GM12891 (cell line): ENCODE results near the gene HLA-DQB1.
A peak's percentile ranks its signal among the peaks of the same experiment; 100 is the strongest.
"Not testable (repeated sequence)": the region's sequence is repeated elsewhere in the genome, so short reads cannot be mapped to it uniquely, and the experiment has no call there.

Source experiments
- DNase-seq: peaks from one replicate; pipeline ENCODE4 v3.0.0; 2011; ENCODE audit warnings: low spot score; ENCODE audit not compliant: insufficient read length
- FAIRE-seq: peaks from 2 replicates; lab custom pipeline; 2011; peaks lifted over from hg19 to GRCh38; lab: Jason Lieb, UNC
- PAX5 ChIP-seq: IDR thresholded peaks from 2 replicates; pipeline ENCODE4 v1.6.1; 2011; ENCODE audit warnings: low read length, moderate library complexity, mild to moderate bottlenecking; ENCODE audit not compliant: insufficient read depth, severe bottlenecking
- POLR2A ChIP-seq: IDR thresholded peaks from 2 replicates; pipeline ENCODE4 v1.6.1; 2011; ENCODE audit warnings: low read depth, low read length, control low read depth
- POLR2AphosphoS5 ChIP-seq: IDR thresholded peaks from 2 replicates; pipeline ENCODE4 v1.6.1; 2011; ENCODE audit warnings: low read depth, low read length, control low read depth
- POU2F2 ChIP-seq: IDR thresholded peaks from 2 replicates; pipeline ENCODE4 v1.6.1; 2011; ENCODE audit warnings: low read depth, mild to moderate bottlenecking, control low read depth, low read length, moderate library complexity
- SPI1 ChIP-seq: IDR thresholded peaks from 2 replicates; pipeline ENCODE4 v1.6.1; 2011; ENCODE audit warnings: low read depth, low read length, control low read depth
- TAF1 ChIP-seq: IDR thresholded peaks from 2 replicates; pipeline ENCODE4 v1.6.1; 2011; ENCODE audit warnings: low read depth, low read length, control low read depth

HLA-DQB1 gene

DNA sequence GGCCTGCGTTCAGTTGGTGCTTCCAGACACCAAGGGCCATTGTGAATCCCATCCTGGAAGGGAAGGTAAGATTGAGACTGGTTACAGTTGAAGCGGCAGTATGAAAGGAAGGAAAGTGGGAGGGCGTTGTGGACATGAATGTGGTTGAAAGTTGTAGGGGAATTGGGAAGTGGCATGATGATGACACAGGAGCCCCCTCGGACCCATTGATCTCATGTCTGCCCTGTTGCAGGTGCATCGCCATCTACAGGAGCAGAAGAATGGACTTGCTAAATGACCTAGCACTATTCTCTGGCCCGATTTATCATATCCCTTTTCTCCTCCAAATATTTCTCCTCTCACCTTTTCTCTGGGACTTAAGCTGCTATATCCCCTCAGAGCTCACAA lies 23.7 kb downstream of the HLA-DQB1 start:
- TF ChIP-seq POLR2AphosphoS5 (peak; percentile 82; the same call in 1 of the 2 replicates), POU2F2 (no peak), POLR2A (peak; percentile 77)
- DNase-seq (no peak), FAIRE-seq (peak; percentile 20)

DNA sequence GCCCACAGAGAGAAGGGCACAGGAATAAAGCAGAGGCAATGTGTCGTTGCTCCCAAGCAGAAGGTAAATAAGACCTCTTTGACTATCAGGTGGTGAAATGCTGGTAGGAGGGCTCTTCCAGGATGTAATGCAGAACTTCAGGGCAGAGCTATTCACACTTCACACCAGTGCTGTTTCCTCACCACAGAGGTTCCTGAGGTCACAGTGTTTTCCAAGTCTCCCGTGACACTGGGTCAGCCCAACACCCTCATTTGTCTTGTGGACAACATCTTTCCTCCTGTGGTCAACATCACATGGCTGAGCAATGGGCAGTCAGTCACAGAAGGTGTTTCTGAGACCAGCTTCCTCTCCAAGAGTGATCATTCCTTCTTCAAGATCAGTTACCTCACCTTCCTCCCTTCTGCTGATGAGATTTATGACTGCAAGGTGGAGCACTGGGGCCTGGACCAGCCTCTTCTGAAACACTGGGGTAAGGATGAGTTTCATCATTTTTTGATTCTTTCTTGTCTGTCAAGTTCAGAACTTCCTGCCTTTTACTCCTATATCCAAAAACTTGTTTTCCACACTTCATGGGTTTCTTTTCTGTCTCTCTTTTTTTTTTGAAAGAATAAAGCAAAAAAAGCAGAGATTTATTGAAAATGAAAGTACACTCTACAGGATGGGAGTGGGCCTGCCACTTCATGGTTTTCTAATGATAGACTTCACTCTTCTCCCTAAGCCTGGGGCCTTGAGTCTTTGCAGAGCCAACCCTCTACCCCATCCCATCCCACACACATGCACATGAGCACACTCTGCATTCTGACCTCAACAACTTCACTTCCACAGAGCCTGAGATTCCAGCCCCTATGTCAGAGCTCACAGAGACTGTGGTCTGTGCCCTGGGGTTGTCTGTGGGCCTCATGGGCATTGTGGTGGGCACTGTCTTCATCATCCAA lies 24.4 kb downstream of the HLA-DQB1 start:
- peak; percentile 91 for FAIRE-seq
- not testable (repeated sequence) for DNase-seq
- TF ChIP-seq POLR2AphosphoS5 (peak; percentile 57; the same call in 1 of the 2 replicates), POLR2A (peak; percentile 53; the same call in 1 of the 2 replicates), POU2F2 (0 out of 2 replicates have a peak, but pooled peaks have one; percentile 16)

DNA sequence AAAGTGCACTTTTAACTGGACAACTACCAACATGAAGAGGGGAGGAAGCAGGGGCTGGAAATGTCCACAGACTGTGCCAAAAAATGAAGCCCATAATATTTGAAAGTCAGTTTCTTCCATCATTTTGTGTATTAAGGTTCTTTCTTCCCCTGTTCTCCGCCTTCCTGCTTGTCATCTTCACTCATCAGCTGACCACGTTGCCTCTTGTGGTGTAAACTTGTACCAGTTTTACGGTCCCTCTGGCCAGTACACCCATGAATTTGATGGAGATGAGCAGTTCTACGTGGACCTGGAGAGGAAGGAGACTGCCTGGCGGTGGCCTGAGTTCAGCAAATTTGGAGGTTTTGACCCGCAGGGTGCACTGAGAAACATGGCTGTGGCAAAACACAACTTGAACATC lies 25.3 kb downstream of the HLA-DQB1 start:
- TF ChIP-seq POLR2AphosphoS5 (peak; percentile 89), SPI1 (no peak), POLR2A (no peak; the same call in 1 of the 2 replicates), PAX5 (no peak)
- FAIRE-seq (no peak), DNase-seq (no peak)

DNA sequence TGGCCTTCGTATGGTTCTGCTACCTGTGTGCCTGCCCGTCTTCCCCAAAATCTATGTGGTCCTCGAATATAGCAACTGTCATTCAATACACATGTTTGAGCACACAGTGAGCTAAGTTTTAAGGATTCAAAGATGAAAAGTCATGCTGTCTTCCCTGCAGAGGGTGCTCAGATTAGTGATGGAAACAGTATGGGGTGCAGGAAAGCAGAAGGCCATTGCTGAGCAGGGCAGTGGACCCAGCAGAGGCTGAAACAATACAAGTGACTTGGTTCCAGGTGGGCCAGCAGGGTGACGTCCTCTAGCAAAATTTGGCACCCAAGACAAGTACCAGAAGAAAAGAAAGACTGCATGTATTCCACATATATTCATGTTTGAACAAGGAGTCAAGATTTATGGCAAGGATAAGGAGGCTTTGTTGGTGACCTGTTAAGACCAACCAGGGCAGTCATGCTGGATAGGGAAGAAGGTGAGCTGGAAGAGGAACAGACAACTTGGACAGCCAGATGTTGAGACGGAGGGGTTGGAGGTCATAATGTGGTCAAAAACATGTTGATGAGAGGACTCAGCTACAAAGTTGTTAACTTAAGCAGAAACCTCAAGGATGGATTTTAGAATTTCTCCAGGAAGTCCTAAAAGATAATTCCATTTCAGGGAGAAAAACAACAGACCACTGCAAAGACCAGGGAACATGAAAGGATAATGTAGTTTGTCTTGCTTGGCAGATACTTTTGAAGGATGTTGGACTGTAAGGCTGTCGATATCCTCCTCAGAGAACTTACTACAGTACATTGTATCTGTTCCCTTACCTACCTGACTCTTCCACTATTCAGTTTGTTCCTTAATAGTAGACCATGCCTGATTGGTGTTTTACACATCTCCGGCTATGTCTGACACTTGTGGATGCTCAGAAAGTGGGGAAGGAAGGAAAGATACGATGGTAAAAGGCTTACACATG lies 26.7 kb downstream of the HLA-DQB1 start:
- TF ChIP-seq PAX5 (no peak), POLR2AphosphoS5 (peak; percentile 65), POU2F2 (no peak), SPI1 (no peak), TAF1 (no peak), POLR2A (peak; percentile 54)
- peak; percentile 87 for FAIRE-seq

DNA sequence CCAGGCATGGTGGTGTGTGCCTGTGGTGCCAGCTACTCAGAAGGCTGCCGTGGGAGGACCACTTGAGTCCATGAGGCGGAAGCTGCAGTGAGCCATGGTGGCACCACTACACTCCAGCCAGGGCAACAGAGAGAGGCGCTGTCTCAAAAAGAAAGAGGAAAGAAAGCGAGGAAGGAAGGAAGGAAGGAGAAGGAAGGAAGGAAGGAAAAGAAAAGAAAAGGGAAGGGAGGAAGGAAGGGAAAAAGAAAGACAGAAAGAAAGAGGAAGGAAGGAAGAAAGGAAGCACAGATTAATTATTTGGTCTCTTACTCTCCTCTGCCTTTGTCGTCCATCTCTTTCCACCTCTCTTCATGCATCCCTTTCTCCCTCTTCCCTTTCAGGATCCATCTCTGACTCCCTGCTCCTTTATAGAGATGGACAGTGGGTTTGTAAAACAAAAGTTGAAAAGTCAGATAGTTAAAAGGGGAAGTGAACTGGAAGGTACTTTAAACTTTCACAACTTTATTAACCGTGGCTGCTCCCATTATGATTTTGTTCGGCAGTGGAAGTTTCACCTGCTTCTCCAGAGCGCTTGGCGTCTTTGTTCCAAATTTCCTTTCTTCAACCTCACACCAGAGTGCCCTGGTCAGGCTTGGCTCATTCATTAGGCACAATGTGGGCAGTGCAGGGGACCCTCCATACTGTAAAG lies 27.8 kb downstream of the HLA-DQB1 start:
- FAIRE-seq = no peak
- no peak for TF ChIP-seq PAX5
- peak; percentile 85 for TF ChIP-seq POLR2A
- peak; percentile 87 for TF ChIP-seq POLR2AphosphoS5
- peak; percentile 35; the same call in 1 of the 2 replicates for TF ChIP-seq POU2F2
- peak; percentile 73 for TF ChIP-seq SPI1
- TF ChIP-seq TAF1 = no peak
- DNase-seq = no peak

More for the DNA sequence above, 26.7 kb downstream of the HLA-DQB1 start:
- DNase-seq = no peak

DNA sequence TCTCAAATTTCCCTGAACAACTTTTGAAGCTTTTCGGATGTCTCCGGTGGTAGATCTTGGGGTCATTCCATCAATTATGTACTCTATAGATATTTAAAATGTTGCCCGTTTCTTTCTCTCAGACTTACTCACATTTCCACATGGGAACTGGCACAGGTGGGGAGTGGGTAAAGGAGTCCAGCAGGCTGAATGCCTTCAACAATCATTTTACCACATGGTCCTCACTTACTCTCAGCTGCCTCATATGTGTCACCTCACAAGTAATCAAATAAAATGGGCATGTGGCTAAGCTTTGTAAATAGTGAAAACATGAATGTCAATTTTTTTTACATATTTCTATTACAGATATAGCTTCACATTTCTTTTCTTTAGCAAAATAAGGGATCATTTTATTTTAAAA lies 28.6 kb downstream of the HLA-DQB1 start:
- no peak for DNase-seq
- TF ChIP-seq PAX5 (no peak), TAF1 (no peak), POU2F2 (no peak), POLR2A (no peak; the same call in 1 of the 2 replicates), SPI1 (no peak), POLR2AphosphoS5 (no peak; the same call in 1 of the 2 replicates)
- peak; percentile 38 for FAIRE-seq

DNA sequence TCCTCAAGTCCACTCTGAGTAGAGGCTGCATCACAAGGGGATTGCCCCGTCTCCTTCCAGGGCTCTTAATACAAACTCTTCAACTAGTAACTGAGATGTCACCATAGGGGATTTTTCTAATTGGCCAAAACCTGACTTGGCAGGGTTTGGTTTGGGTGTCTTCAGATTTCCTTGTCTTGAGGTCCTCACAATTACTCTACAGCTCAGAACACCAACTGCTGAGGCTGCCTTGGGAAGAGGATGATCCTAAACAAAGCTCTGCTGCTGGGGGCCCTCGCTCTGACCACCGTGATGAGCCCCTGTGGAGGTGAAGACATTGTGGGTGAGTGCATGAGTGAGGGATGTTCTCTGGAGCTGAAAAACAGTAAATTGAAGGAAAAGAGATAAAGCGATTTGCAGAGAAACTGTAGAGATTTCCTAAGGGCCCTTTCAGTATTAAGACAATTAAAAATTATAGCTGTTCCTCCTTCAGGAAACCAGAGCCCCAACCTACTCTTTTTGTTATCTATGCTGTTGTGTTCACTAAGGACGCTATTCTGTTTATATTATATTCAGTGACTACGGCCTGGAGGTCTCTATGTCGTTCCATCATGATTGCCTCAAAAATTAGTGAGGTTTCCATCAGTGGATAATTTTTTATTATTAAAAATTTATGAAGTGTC lies 29.1 kb downstream of the HLA-DQB1 start, which contains the start of gene HLA-DQA1:
Gene HLA-DQA1 (plus strand): TSS at position 188 of the 662 bp plus-strand sequence. CDS start 53 bp downstream, at position 241.
- TF ChIP-seq TAF1 (peak; percentile 97), POU2F2 (peak; percentile 82), POLR2AphosphoS5 (peak; percentile 99), PAX5 (no peak), SPI1 (no peak), POLR2A (peak; percentile 99)
- FAIRE-seq (peak; percentile 89), DNase-seq (no peak)

DNA sequence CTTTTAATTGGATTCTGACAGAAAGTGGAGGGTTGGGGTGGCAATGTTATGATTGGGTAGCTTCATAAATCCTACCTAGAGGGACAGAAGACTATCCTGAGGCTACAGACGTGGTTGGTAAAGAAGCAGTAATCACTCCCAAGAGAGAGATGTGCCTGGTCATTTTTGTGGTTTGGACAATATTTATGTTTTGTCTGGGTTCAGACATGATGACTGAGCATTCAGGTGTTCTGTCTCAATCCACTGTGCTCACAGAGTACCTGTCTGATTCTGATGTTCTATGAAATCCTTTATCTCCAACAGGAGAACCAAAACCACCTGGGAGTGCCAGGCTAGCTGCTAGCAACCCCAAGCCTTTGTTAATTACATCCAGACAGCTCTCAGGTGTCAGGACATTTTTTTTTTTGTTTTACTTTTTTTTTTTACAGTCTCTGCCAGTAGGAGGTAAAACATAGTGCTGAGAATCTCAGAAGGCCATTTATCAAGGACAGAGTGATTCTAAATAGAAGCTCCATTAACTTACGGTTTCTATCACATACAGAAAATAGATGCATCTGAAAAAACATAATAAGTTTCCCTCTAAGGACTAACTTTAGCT lies 30.8 kb downstream of the HLA-DQB1 start:
- FAIRE-seq (peak; percentile 91), DNase-seq (no peak)

DNA sequence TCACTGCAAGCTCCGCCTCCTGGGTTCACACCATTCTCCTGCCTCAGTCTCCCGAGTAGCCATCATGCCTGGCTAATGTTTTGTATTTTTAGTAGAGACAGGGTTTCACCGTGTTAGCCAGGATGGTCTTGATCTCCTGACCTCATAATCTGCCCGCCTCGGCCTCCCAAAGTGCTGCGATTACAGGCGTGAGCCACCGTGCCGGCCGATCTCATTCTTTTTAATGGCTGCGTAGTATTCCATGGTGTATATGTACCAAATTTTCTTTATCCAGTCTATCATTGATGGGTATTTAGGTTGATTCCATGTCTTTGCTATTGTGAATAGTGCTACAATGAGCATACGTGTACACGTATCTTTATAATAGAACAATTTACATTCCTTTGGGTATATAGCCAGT lies 36.7 kb downstream of the HLA-DQB1 start:
- not testable (repeated sequence) for DNase-seq, FAIRE-seq

More for the DNA sequence above, 30.8 kb downstream of the HLA-DQB1 start:
- TF ChIP-seq TAF1 = no peak
- no peak for TF ChIP-seq POU2F2
- TF ChIP-seq SPI1 = no peak
- TF ChIP-seq POLR2AphosphoS5 = no peak
- no peak for TF ChIP-seq POLR2A
- TF ChIP-seq PAX5 = no peak
